ENCODE results near the gene EGFL7. TPM values are rescaled to one million over a fixed set of nuclear protein-coding genes. Genes with fewer than 3 reads are reported as not detected.

EGFL7 gene
- total and polyA plus RNA-seq, 2 of the 8 experiments (the other 6 are each of a cell fraction or from before 2014, with no cell fraction given): 37.8 to 53.4 TPM

GRCh38 chr9:136685216-136685615 is 22.5 kb downstream of the EGFL7 start:
- 96% methylated on average over 7 of the region's 7 CpGs; no CpG with 5 or more reads in 1 of the 2 experiments for WGBS, 2 experiments (ENCODE audit: extremely low coverage in 1 of 2, insufficient coverage in 1 of 2, insufficient read length in 1 of 2, insufficient replicate concordance in 2 of 2, low coverage in 1 of 2, low lambda C conversion rate in 2 of 2, missing lambda C conversion rate in 1 of 2)
- no peak overlapping the region for H4K8ac ChIP-seq (ENCODE audit: extremely low read depth, insufficient read depth, low read length)
- H4K91ac ChIP-seq (replicated peaks; ENCODE audit: insufficient read length, low read length): no peak overlapping the region
- H3K79me2 ChIP-seq (ENCODE audit: control insufficient read depth in 1 of 2, insufficient read depth in 2 of 2, low read length in 2 of 2): no peaks in the 10 kb centered on the region
- DNase-seq (ENCODE audit: low read depth in 1 of 2, low spot score in 2 of 2): peak in 1 of 2 experiments; percentile 38
- H3K4ac ChIP-seq (replicated peaks; ENCODE audit: insufficient read length, low read depth, low read length): no peak overlapping the region
- H2BK120ac ChIP-seq (replicated peaks; ENCODE audit: low read depth, low read length): no peak overlapping the region
- H2BK20ac ChIP-seq (ENCODE audit: low read length): no peak overlapping the region
- no peaks in the 10 kb centered on the region for H3K36me3 ChIP-seq (ENCODE audit: control insufficient read depth in 2 of 4, insufficient read depth in 4 of 4, low read length in 3 of 4)
- H3K9ac ChIP-seq (replicated peaks in 1 of 4; ENCODE audit: extremely low read depth in 1 of 4, low read depth in 3 of 4, low read length in 3 of 4): no peak overlapping the region
- peaks cover 2 to 10% of the 10 kb centered on the region in 2 experiments for H4K20me1 ChIP-seq (replicated peaks in 1 of 2; ENCODE audit: control insufficient read depth in 1 of 2, insufficient read depth in 2 of 2, low read length in 2 of 2)
- TF ChIP-seq CBX8 (IDR thresholded peaks at IDR 0.05; ENCODE audit: borderline replicate concordance, low read depth, low read length) (no peak), BACH1 (IDR thresholded peaks at IDR 0.05; ENCODE audit: low read length) (no peak), BCL11A (IDR thresholded peaks at IDR 0.05; ENCODE audit: low read depth in 2 of 2, low read length in 2 of 2) (no peak), YY1 (IDR thresholded peaks at IDR 0.05; ENCODE audit: low read depth, low read length) (no peak), EP300 (IDR thresholded peaks at IDR 0.05; ENCODE audit: borderline replicate concordance in 1 of 2, low read depth in 2 of 2, low read length in 2 of 2) (no peak), SP4 (IDR thresholded peaks at IDR 0.05; ENCODE audit: low read length) (no peak), GTF2F1 (IDR thresholded peaks at IDR 0.05; ENCODE audit: borderline replicate concordance, low read depth, low read length) (no peak), NANOG (IDR thresholded peaks at IDR 0.05; ENCODE audit: insufficient read depth, low read depth, low read length, poor library complexity, severe bottlenecking) (no peak), KDM1A (IDR thresholded peaks at IDR 0.05; ENCODE audit: borderline replicate concordance, low read length) (no peak), SAP30 (IDR thresholded peaks at IDR 0.05; ENCODE audit: insufficient read depth, insufficient replicate concordance, low read length) (no peak), E2F6 (IDR thresholded peaks at IDR 0.05) (no peak), ASH2L (IDR thresholded peaks at IDR 0.05; ENCODE audit: low read length) (no peak)
- no peak overlapping the region for H2AFZ ChIP-seq (ENCODE audit: low read length)
- no peak overlapping the region; a peak in 1 of 4 replicates for H3K4me2 ChIP-seq (ENCODE audit: insufficient read depth in 1 of 2, low read depth in 2 of 2, low read length in 2 of 2)
- peaks cover 0 to 11% (median 5%) of the 10 kb centered on the region in 4 experiments; a peak in 4 of 7 replicates for H3K27me3 ChIP-seq (replicated peaks in 1 of 4; ENCODE audit: control insufficient read depth in 3 of 4, extremely low read depth in 1 of 4, insufficient read depth in 3 of 4, low read length in 3 of 4)
- H3K56ac ChIP-seq (replicated peaks; ENCODE audit: insufficient read length, low read depth, low read length): no peak overlapping the region
- H3K27ac ChIP-seq (ENCODE audit: low read depth, low read length): no peak overlapping the region
- ChIA-PET CTCF (ENCODE audit: partially characterized antibody) (interaction anchor here (1.0 to 12.8 kb wide), 4 partner anchors 9 to 30 kb away, joined by 4 to 125 read pairs (median 7); no protein-coding TSS in a partner anchor), POLR2A (ENCODE audit: partially characterized antibody) (interaction anchor here (1.2 kb wide), 1 partner anchor 29 kb away, joined by 3 read pairs; no protein-coding TSS in a partner anchor)
- H3K23ac ChIP-seq (ENCODE audit: insufficient read length): no peak overlapping the region
- no peak overlapping the region for H2BK15ac ChIP-seq (ENCODE audit: low read length)
- no peak overlapping the region for H2BK12ac ChIP-seq (ENCODE audit: low read depth, low read length)
- peaks cover 0 to 24% (median 11%) of the 10 kb centered on the region in 4 experiments; a peak in 4 of 7 replicates for H3K4me1 ChIP-seq (replicated peaks in 1 of 4; ENCODE audit: control insufficient read depth in 3 of 4, insufficient read depth in 4 of 4, low read length in 3 of 4)
- no peak for FAIRE-seq
- no peak overlapping the region for H3K14ac ChIP-seq (ENCODE audit: insufficient read length)
- 0 out of 2 replicates have a peak overlapping the region, but pooled peaks have one; percentile 39 for H2AK5ac ChIP-seq (ENCODE audit: low read depth, low read length)
- H3K23me2 ChIP-seq (ENCODE audit: low read depth, low read length): peaks cover 13% of the 10 kb centered on the region; the same call in 1 of the 2 replicates
- H4K5ac ChIP-seq (ENCODE audit: insufficient read length, low read depth, low read length): no peak overlapping the region
- no peaks in the 10 kb centered on the region for H3K9me3 ChIP-seq (ENCODE audit: insufficient read depth in 2 of 2, low read depth in 1 of 2, low read length in 1 of 2)
- H3K79me1 ChIP-seq (ENCODE audit: low read depth, low read length): peaks cover 6% of the 10 kb centered on the region
- H3K18ac ChIP-seq (ENCODE audit: extremely low read depth, low read length): no peak overlapping the region
- H3K4me3 ChIP-seq (ENCODE audit: extremely low read depth in 1 of 4, insufficient read depth in 2 of 4, low read depth in 3 of 4, low read length in 4 of 4): no peak overlapping the region
- H2BK5ac ChIP-seq (ENCODE audit: low read depth, low read length): no peak overlapping the region
